GM12878 (cell line): ENCODE data around the gene IRF8.

ENCODE experiments used
- ATF3 ChIP-seq: IDR thresholded peaks from 2 replicates; pipeline ENCODE4 v1.6.1; 2011; ENCODE audit warnings: low read depth, mild to moderate bottlenecking, low read length, moderate library complexity, borderline replicate concordance; ENCODE audit errors: extremely low read depth
- CTCF ChIP-seq, 3 experiments: IDR thresholded peaks in 2 of 3; conservative IDR thresholded peaks in 1 of 3; 2 replicates each; pipeline ENCODE4 v1.5.1; 2011; ENCODE audit warnings: low read depth in 3 of 3, low read length in 3 of 3, mild to moderate bottlenecking in 3 of 3, control low read depth in 2 of 3, moderate library complexity in 2 of 3, inconsistent platforms in 1 of 3, mixed read lengths in 1 of 3; ENCODE audit not compliant: control insufficient read depth in 2 of 3, insufficient read depth in 1 of 3; ENCODE audit errors: extremely low read depth in 1 of 3
- IRF5 ChIP-seq: fragments of 450-650 bp; IDR thresholded peaks from 2 replicates; pipeline ENCODE4 v1.6.1; 2017; ENCODE audit warnings: borderline replicate concordance
- NKRF ChIP-seq: fragments of 450-650 bp; conservative IDR thresholded peaks from 2 replicates; pipeline ENCODE4 v1.6.1; 2017; ENCODE audit warnings: mild to moderate bottlenecking, moderate library complexity
- NRF1 ChIP-seq: conservative IDR thresholded peaks from 2 replicates; pipeline ENCODE4 v1.6.1; 2011; ENCODE audit warnings: mild to moderate bottlenecking, low read depth, low read length, improper control_type of control experiment
- SUZ12 ChIP-seq: fragments of 200-600 bp; sonication (generic); IDR thresholded peaks from one replicate; pipeline ENCODE4 v1.6.1; 2018; ENCODE audit warnings: antibody characterized with exemption, mild to moderate bottlenecking; ENCODE audit not compliant: unreplicated experiment
- TAF1 ChIP-seq: IDR thresholded peaks from 2 replicates; pipeline ENCODE4 v1.6.1; 2011; ENCODE audit warnings: mild to moderate bottlenecking, low read depth, low read length, borderline replicate concordance

- TF ChIP-seq ATF3 (no peak), NRF1 (no peak), CTCF (IDR thresholded peaks at IDR 0.05 in 2 of 3, conservative IDR thresholded peaks at IDR 0.05 in 1 of 3; ENCODE audit: control insufficient read depth in 2 of 3, extremely low read depth in 1 of 3, insufficient read depth in 1 of 3, low read depth in 3 of 3, low read length in 3 of 3) (no peak), TAF1 (no peak), IRF5 (no peak), SUZ12 (no peak), NKRF (no peak)
These were observed 71.8 kb downstream of the IRF8 start for GRCh38 chr16:85970738-85971137.
